ENCODE data around the gene SCGN.

Gene SCGN

DNA sequence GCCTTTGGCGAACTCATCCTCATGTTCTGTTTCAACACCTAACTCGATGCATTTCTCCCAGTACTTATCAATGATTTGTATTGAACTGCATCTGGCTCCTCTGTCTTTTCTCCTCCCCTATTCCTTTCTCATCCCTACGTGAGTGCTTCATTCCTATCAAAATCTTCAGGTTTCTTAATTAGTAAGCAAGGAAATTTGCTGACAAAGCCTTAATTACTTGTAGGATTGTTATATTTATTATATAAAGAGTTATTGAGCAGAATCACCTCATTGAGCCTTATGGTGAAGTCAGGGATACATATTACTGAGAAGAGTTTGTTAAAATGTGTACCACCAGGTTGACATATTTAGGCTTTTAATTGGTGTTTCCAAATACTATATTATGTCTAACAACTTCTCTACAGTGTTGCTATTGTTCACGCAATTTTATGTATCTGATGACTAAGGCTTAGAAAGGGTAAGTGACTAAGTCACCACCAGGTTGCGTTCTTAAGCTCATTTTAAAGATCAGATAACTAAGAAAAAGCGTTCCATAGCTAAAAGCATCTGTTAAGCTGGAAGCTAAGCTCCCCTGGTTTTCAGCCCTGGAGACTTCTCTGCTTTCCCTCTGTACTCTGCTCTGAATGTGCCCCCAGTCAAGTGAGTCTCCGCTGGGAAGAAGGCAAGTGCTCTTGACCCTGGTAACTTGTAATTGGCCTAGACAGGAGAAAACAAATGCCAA lies 18.9 kb downstream of the SCGN start:
- TF ChIP-seq, protein P1, sequence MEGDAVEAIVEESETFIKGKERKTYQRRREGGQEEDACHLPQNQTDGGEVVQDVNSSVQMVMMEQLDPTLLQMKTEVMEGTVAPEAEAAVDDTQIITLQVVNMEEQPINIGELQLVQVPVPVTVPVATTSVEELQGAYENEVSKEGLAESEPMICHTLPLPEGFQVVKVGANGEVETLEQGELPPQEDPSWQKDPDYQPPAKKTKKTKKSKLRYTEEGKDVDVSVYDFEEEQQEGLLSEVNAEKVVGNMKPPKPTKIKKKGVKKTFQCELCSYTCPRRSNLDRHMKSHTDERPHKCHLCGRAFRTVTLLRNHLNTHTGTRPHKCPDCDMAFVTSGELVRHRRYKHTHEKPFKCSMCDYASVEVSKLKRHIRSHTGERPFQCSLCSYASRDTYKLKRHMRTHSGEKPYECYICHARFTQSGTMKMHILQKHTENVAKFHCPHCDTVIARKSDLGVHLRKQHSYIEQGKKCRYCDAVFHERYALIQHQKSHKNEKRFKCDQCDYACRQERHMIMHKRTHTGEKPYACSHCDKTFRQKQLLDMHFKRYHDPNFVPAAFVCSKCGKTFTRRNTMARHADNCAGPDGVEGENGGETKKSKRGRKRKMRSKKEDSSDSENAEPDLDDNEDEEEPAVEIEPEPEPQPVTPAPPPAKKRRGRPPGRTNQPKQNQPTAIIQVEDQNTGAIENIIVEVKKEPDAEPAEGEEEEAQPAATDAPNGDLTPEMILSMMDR (IDR thresholded peaks at IDR 0.05): no peak; the same call in 1 of the 2 replicates

DNA sequence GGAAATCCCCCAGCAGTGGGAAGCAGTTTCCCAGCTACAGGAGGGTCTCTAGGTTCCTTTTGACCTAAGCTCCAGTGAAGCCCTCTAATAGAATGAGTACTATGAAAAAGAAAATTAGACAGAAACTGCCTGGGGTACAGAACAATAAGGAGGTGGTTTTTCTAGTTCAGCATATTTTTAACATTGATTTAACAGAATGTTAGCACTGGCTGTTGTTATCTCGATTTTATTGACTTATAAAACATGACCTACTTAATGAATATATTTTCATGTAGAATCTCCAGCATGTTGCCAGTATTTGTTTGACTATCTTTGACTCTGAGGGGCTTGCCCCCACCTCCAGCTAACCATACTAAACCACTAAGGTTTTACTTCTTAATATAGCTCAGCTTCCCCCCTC lies 19.6 kb downstream of the SCGN start:
- TF ChIP-seq, protein P1 (IDR thresholded peaks at IDR 0.05): no peak

DNA sequence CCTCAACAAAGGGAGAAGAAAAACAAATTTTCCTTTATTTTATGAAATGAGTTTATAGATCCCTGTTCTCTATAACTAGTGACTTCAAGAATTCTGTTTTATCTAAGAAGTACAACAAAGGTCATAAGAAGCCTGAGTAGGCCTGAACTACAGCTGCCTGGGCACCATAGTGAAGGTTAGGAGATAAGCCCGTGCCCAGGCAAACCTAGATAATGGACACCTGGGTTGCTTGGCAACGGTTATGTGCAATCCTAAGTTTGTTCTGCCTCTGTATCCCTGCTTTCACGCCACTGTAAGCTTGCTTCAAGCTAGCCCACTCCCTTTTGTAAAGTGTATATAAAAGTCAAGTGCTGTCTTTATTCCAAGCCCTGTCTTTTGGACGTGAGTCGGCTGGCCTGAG lies 23.2 kb downstream of the SCGN start:
- TF ChIP-seq, protein P1 (IDR thresholded peaks at IDR 0.05): no peak

DNA sequence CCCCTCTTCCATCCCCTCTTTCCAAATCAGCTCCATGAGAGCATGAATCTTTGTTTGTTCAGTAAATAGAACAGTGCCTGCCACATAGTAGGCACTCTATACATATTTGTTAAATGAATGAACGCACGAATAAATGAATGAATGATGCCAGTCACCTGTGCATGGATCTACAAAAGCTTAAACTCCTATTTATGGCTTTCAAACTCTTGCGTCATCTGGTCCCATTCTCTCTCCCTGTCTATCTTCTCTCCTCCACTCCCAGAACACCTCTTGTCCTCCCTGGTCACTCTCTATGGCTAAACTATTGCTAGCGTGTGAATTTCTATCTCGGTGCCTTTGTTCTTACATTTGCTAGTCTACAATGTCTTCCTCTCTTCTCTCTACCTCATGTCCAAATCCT lies 24.8 kb downstream of the SCGN start:
- TF ChIP-seq, protein P1 (IDR thresholded peaks at IDR 0.05): no peak

DNA sequence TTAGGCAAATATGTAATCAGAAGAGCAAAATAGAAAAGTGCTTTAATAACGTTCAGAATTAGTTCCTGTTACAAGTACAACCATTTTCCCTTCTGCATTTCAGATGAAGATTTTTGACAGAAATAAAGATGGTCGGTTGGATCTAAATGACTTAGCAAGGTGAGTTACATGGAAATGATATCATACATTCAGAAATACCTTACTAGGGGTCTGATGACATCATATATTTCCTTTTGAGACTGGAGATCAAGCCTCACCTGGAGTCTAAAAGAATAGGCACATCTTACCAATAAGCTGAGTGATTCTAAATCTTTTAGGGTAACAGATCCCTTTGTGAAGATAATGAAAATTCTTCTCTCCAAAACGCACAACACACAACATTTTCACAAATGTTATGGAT lies 29.8 kb downstream of the SCGN start:
- TF ChIP-seq, protein P1 (IDR thresholded peaks at IDR 0.05): no peak

DNA sequence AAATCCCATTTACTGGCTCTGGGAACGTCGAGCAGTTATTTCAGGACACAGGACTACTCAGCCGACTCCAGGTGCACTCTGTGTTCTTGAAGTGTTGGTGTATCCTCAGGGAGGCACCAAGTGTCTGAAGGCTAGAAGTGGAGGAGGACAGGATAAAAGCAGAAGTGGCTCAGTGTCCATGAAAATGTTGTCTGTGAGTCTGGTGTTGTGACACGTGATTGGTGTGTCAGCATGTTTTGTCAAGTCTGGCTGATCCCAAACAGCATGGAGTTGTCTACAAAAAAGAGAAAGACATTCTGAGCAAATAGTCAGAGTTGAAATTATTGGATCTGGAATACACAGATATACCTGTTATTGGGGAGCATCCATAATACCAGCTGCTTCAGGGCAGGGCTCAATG lies 30.3 kb downstream of the SCGN start:
- TF ChIP-seq, protein P1 (IDR thresholded peaks at IDR 0.05): no peak

DNA sequence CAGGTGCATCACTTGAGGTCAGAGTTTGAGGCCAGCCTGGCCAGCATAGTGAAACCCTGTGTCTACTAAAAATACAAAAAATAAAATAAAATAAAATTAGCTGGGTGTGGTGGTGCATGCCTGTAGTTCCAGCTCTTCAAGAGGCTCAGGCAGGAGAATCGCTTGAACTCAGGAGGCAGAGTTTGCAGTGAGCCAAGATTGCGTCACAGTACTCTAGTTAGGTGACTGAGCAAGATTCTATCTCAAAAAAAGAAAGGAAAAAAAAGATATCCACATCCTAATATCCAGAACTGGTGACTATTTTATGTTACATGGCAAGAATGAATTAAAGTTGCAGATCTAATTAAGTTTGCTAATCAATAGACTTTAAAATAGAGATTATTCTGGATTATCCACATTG lies 32.5 kb downstream of the SCGN start:
- TF ChIP-seq, protein P1 (IDR thresholded peaks at IDR 0.05): no peak

DNA sequence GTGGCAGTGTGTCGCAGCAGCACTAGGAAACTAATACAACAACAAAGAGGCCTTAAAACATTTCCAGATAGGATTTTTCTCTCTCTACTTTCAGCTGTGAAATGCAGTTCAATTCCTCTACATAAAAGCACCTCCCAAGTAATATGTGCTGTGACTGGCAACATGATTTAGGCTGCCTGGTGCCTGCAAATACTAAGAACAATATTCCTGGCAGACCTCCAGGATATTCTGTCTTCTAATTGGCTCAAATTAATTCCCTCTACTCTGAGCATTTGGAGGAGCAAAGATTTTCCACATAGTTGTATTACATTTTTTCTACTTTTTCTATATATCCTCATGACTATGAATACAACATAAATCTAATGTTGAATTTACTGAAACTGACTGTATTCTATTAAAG lies 33.2 kb downstream of the SCGN start:
- TF ChIP-seq, protein P1 (IDR thresholded peaks at IDR 0.05): no peak
